PFSK-1 (cell line): ENCODE results near the gene CTAGE8. TPM values are rescaled to one million over a fixed set of nuclear protein-coding genes. Genes with fewer than 3 reads are reported as not detected.
"Not testable (repeated sequence)": the region's sequence is repeated elsewhere in the genome, so short reads cannot be mapped to it uniquely, and the experiment has no call there.

ENCODE experiments used
- FOXP2 ChIP-seq: optimal IDR thresholded peaks from 2 replicates; pipeline ENCODE3; 2011; ENCODE audit warnings: borderline replicate concordance, control low read depth, inconsistent platforms; ENCODE audit not compliant: insufficient read depth; ENCODE audit errors: extremely low read length, extremely low read depth
- POLR2AphosphoS5 ChIP-seq: IDR thresholded peaks from 2 replicates; pipeline ENCODE4 v1.6.1; 2012; ENCODE audit warnings: low read depth, mild to moderate bottlenecking, control low read depth, low read length, moderate library complexity
- SIN3A ChIP-seq: IDR thresholded peaks from 2 replicates; pipeline ENCODE4 v1.6.1; 2012; ENCODE audit warnings: mild to moderate bottlenecking, low read length, moderate library complexity, borderline replicate concordance; ENCODE audit not compliant: insufficient read depth
- TAF1 ChIP-seq: IDR thresholded peaks from 2 replicates; pipeline ENCODE4 v1.6.1; 2012; ENCODE audit warnings: low read length, control low read depth, borderline replicate concordance; ENCODE audit not compliant: insufficient read depth
- polyA plus RNA-seq: library from polyadenylated mRNA; unstranded; fragments of >200 nt; gene quantifications from one replicate; pipeline ENCODE4 v1.2.1, GENCODE V29; 2012; ENCODE audit warnings: low read depth, missing spikeins; ENCODE audit not compliant: insufficient read length
- TF ChIP-seq, protein P1 (sequence below), 2 experiments: IDR thresholded peaks; 2 replicates each; pipeline versions ENCODE4 v1.6.1 to v1.8.0; 2011 to 2012; ENCODE audit warnings: low read depth in 2 of 2, low read length in 2 of 2, control low read depth in 1 of 2, inconsistent platforms in 1 of 2, mild to moderate bottlenecking in 1 of 2, moderate library complexity in 1 of 2; ENCODE audit not compliant: insufficient read depth in 1 of 2

CTAGE8 gene
- polyA plus RNA-seq, result not detected

- TF ChIP-seq FOXP2, TAF1, SIN3A: not testable (repeated sequence)
Measured at GRCh38 chr7:144269188-144269587, at the start of gene CTAGE8. TSS of gene CTAGE8 (minus strand) at chr7:144269288. CDS start at chr7:144269250, 38 bp downstream.

- TF ChIP-seq FOXP2, TAF1: not testable (repeated sequence)
- TF ChIP-seq, protein P1, sequence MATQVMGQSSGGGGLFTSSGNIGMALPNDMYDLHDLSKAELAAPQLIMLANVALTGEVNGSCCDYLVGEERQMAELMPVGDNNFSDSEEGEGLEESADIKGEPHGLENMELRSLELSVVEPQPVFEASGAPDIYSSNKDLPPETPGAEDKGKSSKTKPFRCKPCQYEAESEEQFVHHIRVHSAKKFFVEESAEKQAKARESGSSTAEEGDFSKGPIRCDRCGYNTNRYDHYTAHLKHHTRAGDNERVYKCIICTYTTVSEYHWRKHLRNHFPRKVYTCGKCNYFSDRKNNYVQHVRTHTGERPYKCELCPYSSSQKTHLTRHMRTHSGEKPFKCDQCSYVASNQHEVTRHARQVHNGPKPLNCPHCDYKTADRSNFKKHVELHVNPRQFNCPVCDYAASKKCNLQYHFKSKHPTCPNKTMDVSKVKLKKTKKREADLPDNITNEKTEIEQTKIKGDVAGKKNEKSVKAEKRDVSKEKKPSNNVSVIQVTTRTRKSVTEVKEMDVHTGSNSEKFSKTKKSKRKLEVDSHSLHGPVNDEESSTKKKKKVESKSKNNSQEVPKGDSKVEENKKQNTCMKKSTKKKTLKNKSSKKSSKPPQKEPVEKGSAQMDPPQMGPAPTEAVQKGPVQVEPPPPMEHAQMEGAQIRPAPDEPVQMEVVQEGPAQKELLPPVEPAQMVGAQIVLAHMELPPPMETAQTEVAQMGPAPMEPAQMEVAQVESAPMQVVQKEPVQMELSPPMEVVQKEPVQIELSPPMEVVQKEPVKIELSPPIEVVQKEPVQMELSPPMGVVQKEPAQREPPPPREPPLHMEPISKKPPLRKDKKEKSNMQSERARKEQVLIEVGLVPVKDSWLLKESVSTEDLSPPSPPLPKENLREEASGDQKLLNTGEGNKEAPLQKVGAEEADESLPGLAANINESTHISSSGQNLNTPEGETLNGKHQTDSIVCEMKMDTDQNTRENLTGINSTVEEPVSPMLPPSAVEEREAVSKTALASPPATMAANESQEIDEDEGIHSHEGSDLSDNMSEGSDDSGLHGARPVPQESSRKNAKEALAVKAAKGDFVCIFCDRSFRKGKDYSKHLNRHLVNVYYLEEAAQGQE (IDR thresholded peaks at IDR 0.05; ENCODE audit: insufficient read depth in 1 of 2, low read depth in 2 of 2, low read length in 2 of 2), result not testable (repeated sequence)
Measured at GRCh38 chr7:144311872-144312469, 42.9 kb upstream of the CTAGE8 start, which contains the start of gene OR2A1. TSS of gene OR2A1 (plus strand) at chr7:144312419. CDS start at chr7:144318125, 5,706 bp downstream.

DNA sequence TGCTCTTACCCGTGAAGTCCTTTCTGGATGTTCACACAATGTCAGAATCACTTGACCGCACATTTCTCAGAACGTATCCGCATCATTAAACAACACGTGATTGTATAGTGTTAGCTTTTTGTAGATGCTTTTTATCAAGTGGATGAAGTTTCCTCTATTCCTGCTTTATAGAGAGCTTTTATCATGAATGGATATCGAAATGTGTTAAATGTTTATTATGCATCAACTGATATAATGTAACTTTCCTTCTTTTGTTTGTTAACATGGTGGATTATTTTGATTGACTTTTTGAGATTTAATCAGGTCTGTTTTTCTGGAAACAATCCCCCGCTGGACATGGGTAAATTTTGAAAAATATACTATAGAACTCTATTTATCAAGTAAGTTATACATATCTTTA lies 4.4 kb downstream of the CTAGE8 start, which contains the start of gene OR2A7:
Gene OR2A7, minus strand, starts transcription at position 101 of the 400 bp plus-strand sequence. CDS start 5,164 bp downstream, outside the sequence.
- TF ChIP-seq, protein P1 (IDR thresholded peaks at IDR 0.05; ENCODE audit: insufficient read depth in 1 of 2, low read depth in 2 of 2, low read length in 2 of 2), result not testable (repeated sequence)
- TF ChIP-seq POLR2AphosphoS5, SIN3A: not testable (repeated sequence)

DNA sequence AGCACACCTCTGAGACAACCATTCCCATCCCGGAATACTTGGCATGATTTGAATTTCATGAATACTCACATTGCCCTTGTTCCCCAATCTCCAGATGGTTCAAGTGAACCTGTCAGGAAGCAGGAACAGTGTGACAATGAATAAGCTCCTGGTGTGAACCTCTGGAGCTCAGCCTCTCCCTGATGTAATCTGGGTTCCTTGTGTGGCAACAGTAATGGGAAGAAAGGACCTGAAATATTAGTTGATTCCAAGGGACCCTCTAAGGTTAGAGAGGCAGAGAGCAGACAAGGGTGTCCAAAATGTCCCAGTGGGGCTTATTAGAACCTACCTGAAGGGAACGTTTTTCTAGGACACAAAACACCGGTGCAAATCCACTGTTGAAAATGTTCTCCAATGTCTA lies 13.0 kb downstream of the CTAGE8 start:
- TF ChIP-seq TAF1, result no peak

GRCh38 chr7:144255471-144255897 lies 13.6 kb downstream of the CTAGE8 start:
- no peak for TF ChIP-seq POLR2AphosphoS5
- no peak for TF ChIP-seq FOXP2
- no peak for TF ChIP-seq TAF1
- TF ChIP-seq, protein P1 (IDR thresholded peaks at IDR 0.05; ENCODE audit: insufficient read depth in 1 of 2, low read depth in 2 of 2, low read length in 2 of 2), result no peak
- no peak for TF ChIP-seq SIN3A

DNA sequence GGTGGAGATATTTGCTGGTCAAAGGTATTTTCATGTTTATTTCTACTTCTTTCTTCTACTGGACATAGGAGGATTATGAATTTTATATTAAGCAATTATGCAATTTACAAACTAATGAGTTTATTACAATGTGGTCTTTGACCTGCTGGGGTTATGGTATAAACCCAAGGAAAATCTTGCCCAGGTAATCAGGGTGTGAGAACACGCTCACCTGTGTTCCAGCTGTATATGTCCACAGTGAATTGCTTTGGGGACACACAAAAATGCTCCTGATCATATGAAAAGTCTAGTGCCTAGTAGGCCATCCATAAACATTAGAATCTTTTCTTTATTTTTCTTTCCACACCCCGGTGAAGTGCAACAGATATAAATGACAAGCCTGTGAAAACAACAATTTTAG lies 29.7 kb downstream of the CTAGE8 start, which contains the start of gene OR2A42:
Gene OR2A42, minus strand, starts transcription at position 241 of the 400 bp plus-strand sequence. CDS start 6,762 bp downstream, outside the sequence.
- not testable (repeated sequence) for TF ChIP-seq FOXP2, POLR2AphosphoS5, SIN3A
